Astrocyte (in vitro differentiated cells and primary cell): Measurements from ENCODE around the gene TSPAN32. TPM values are rescaled to one million over a fixed set of nuclear protein-coding genes. Genes with fewer than 3 reads are reported as not detected.
"Not testable (repeated sequence)": the region's sequence is repeated elsewhere in the genome, so short reads cannot be mapped to it uniquely, and the experiment has no call there.

Source experiments
- DNase-seq: peaks from one replicate; pipeline ENCODE4 v3.0.0-alpha.2; 2010; ENCODE audit warnings: low read depth
- FAIRE-seq: peaks from 2 replicates; lab custom pipeline; 2011; peaks lifted over from hg19 to GRCh38; lab: Jason Lieb, UNC
- H2AFZ ChIP-seq: 2 replicates; pipeline ENCODE4 v1.6.0; 2012; ENCODE audit warnings: low read depth, low read length, inconsistent platforms
- H3K27ac ChIP-seq: 2 replicates; pipeline ENCODE4 v1.5.1; 2011; ENCODE audit warnings: low read depth, low read length, inconsistent platforms
- H3K27me3 ChIP-seq: 2 replicates; pipeline ENCODE4 v1.6.0; 2011; ENCODE audit warnings: low read length, inconsistent platforms; ENCODE audit not compliant: insufficient read depth
- H3K36me3 ChIP-seq: 2 replicates; pipeline ENCODE4 v1.5.1; 2011; ENCODE audit warnings: low read length, inconsistent platforms; ENCODE audit not compliant: insufficient read depth
- H3K4me1 ChIP-seq: 2 replicates; pipeline ENCODE4 v1.5.1; 2011; ENCODE audit warnings: low read length, inconsistent platforms; ENCODE audit not compliant: insufficient read depth
- H3K4me2 ChIP-seq: 2 replicates; pipeline ENCODE4 v1.6.0; 2012; ENCODE audit warnings: low read length, inconsistent platforms
- H3K4me3 ChIP-seq: 2 replicates; pipeline ENCODE4 v1.5.1; 2011; ENCODE audit warnings: low read depth, mild to moderate bottlenecking, low read length, inconsistent platforms; ENCODE audit not compliant: insufficient read depth
- H3K79me2 ChIP-seq: 2 replicates; pipeline ENCODE4 v1.6.0; 2012; ENCODE audit warnings: mild to moderate bottlenecking, low read length, inconsistent platforms; ENCODE audit not compliant: insufficient read depth
- H3K9ac ChIP-seq: 2 replicates; pipeline ENCODE4 v1.6.0; 2012; ENCODE audit warnings: mild to moderate bottlenecking, low read length, inconsistent platforms
- H3K9me3 ChIP-seq: 2 replicates; pipeline ENCODE4 v1.5.1; 2012; ENCODE audit warnings: low read depth, mild to moderate bottlenecking, low read length, inconsistent platforms; ENCODE audit not compliant: insufficient read depth
- H4K20me1 ChIP-seq: 2 replicates; pipeline ENCODE4 v1.6.0; 2012; ENCODE audit warnings: low read length, inconsistent platforms; ENCODE audit not compliant: insufficient read depth
- H3K27ac Mint-ChIP-seq: one replicate; pipeline ENCODE4 v1.8.0; 2021; ENCODE audit warnings: mild to moderate bottlenecking, mixed read lengths; ENCODE audit not compliant: unreplicated experiment
- H3K27me3 Mint-ChIP-seq: one replicate; pipeline ENCODE4 v1.8.0; 2021; ENCODE audit warnings: low read depth, mixed read lengths; ENCODE audit not compliant: unreplicated experiment
- H3K36me3 Mint-ChIP-seq: one replicate; pipeline ENCODE4 v1.8.0; 2021; ENCODE audit warnings: low read depth, mixed read lengths; ENCODE audit not compliant: unreplicated experiment
- H3K4me1 Mint-ChIP-seq: one replicate; pipeline ENCODE4 v1.8.0; 2021; ENCODE audit warnings: low read depth, mixed read lengths; ENCODE audit not compliant: unreplicated experiment
- H3K4me3 Mint-ChIP-seq: one replicate; pipeline ENCODE4 v1.8.0; 2021; ENCODE audit warnings: mild to moderate bottlenecking, moderate library complexity, mixed read lengths; ENCODE audit not compliant: unreplicated experiment
- H3K9me3 Mint-ChIP-seq: one replicate; pipeline ENCODE4 v1.8.0; 2021; ENCODE audit warnings: mild to moderate bottlenecking, mixed read lengths; ENCODE audit not compliant: unreplicated experiment
- CTCF ChIP-seq: IDR thresholded peaks from 2 replicates; pipeline ENCODE4 v1.5.1; 2011; ENCODE audit warnings: low read depth, mild to moderate bottlenecking, inconsistent platforms, low read length, moderate library complexity; ENCODE audit not compliant: insufficient read depth
- EZH2 ChIP-seq: IDR thresholded peaks from 2 replicates; pipeline ENCODE4 v1.6.1; 2012; ENCODE audit warnings: mild to moderate bottlenecking, low read length, inconsistent platforms; ENCODE audit not compliant: insufficient read depth
- total RNA-seq: library from RNA; stranded (reverse); gene quantifications from 2 replicates; pipeline ENCODE4 v1.2.1, GENCODE V29; 2021

Gene TSPAN32
- total RNA-seq, 1 donor from 2014 or later, result not detected

GRCh38 chr11:2363130-2363529 lies 61.3 kb downstream of the TSPAN32 start:
- peaks cover 4% of the 10 kb centered on the region for H3K4me1 ChIP-seq
- TF ChIP-seq EZH2 (no peak), CTCF (no peak)
- peaks cover 20% of the 10 kb centered on the region for H3K36me3 Mint-ChIP-seq
- no peak overlapping the region for H3K4me2 ChIP-seq
- DNase-seq, result no peak
- H3K9me3 ChIP-seq, result no peaks in the 10 kb centered on the region
- no peak overlapping the region for H3K4me3 Mint-ChIP-seq
- H3K9me3 Mint-ChIP-seq, result peaks cover 8% of the 10 kb centered on the region
- no peak overlapping the region for H2AFZ ChIP-seq
- H3K27ac Mint-ChIP-seq, result no peak overlapping the region
- FAIRE-seq, result no peak
- no peaks in the 10 kb centered on the region for H3K79me2 ChIP-seq
- peaks cover 31% of the 10 kb centered on the region for H3K27me3 Mint-ChIP-seq
- no peak overlapping the region for H3K9ac ChIP-seq
- no peaks in the 10 kb centered on the region for H3K4me1 Mint-ChIP-seq
- no peaks in the 10 kb centered on the region for H3K36me3 ChIP-seq
- H3K27ac ChIP-seq, result no peak overlapping the region
- H4K20me1 ChIP-seq, result no peaks in the 10 kb centered on the region
- no peak overlapping the region for H3K4me3 ChIP-seq
- H3K27me3 ChIP-seq, result no peaks in the 10 kb centered on the region

GRCh38 chr11:2363577-2364370 lies 62.0 kb downstream of the TSPAN32 start:
- no peak overlapping the region for H2AFZ ChIP-seq

GRCh38 chr11:2364386-2364785 lies 62.6 kb downstream of the TSPAN32 start:
- FAIRE-seq, H3K4me3 ChIP-seq, H3K4me1 Mint-ChIP-seq, H2AFZ ChIP-seq, H3K27ac Mint-ChIP-seq, H4K20me1 ChIP-seq, H3K4me1 ChIP-seq, H3K4me2 ChIP-seq, H3K79me2 ChIP-seq, H3K36me3 ChIP-seq, H3K27ac ChIP-seq, H3K4me3 Mint-ChIP-seq, H3K27me3 ChIP-seq, H3K9me3 ChIP-seq, H3K9ac ChIP-seq, DNase-seq, H3K9me3 Mint-ChIP-seq: not testable (repeated sequence)
- Mint-ChIP-seq H3K27me3 (peaks cover 27% of the 10 kb centered on the region), H3K36me3 (peaks cover 20% of the 10 kb centered on the region)

More at GRCh38 chr11:2363577-2364370, 62.0 kb downstream of the TSPAN32 start:
- no peak overlapping the region for H3K4me2 ChIP-seq
- no peaks in the 10 kb centered on the region for H3K79me2 ChIP-seq
- TF ChIP-seq EZH2 (no peak), CTCF (no peak)
- Mint-ChIP-seq H3K9me3 (peaks cover 8% of the 10 kb centered on the region), H3K36me3 (peaks cover 20% of the 10 kb centered on the region), H3K4me3 (no peak overlapping the region), H3K4me1 (no peaks in the 10 kb centered on the region), H3K27ac (no peak overlapping the region), H3K27me3 (peaks cover 31% of the 10 kb centered on the region)
- no peaks in the 10 kb centered on the region for H3K36me3 ChIP-seq
- H3K27me3 ChIP-seq, result no peaks in the 10 kb centered on the region
- FAIRE-seq (no peak), DNase-seq (no peak)
- H3K4me3 ChIP-seq, result no peak overlapping the region
- no peak overlapping the region for H3K9ac ChIP-seq
- H3K4me1 ChIP-seq, result peaks cover 4% of the 10 kb centered on the region
- no peaks in the 10 kb centered on the region for H4K20me1 ChIP-seq
- no peak overlapping the region for H3K27ac ChIP-seq
- no peaks in the 10 kb centered on the region for H3K9me3 ChIP-seq
